ENCODE measurements around the gene OR2A7.
"Not testable (repeated sequence)": the region's sequence is repeated elsewhere in the genome, so short reads cannot be mapped to it uniquely, and the experiment has no call there.

Gene OR2A7

GRCh38 chr7:144287171-144287784 lies 22.7 kb upstream of the OR2A7 start:
- not testable (repeated sequence) for H3K4me3 ChIP-seq (ENCODE audit: low read depth in 1 of 2, low read length in 2 of 2); H3K9me3 ChIP-seq (ENCODE audit: control insufficient read depth in 1 of 2, low read length in 2 of 2); H3K36me3 ChIP-seq (ENCODE audit: control insufficient read depth in 1 of 2, insufficient read depth in 2 of 2, low read length in 2 of 2); H3K9ac ChIP-seq (ENCODE audit: low read depth in 1 of 2, low read length in 2 of 2); H3K4me1 ChIP-seq (ENCODE audit: control insufficient read depth in 1 of 2, insufficient read depth in 2 of 2, low read length in 2 of 2); H3K27ac ChIP-seq (ENCODE audit: low read depth, low read length); H3K27me3 ChIP-seq (ENCODE audit: control insufficient read depth in 1 of 2, insufficient read depth in 2 of 2, low read length in 2 of 2)

DNA sequence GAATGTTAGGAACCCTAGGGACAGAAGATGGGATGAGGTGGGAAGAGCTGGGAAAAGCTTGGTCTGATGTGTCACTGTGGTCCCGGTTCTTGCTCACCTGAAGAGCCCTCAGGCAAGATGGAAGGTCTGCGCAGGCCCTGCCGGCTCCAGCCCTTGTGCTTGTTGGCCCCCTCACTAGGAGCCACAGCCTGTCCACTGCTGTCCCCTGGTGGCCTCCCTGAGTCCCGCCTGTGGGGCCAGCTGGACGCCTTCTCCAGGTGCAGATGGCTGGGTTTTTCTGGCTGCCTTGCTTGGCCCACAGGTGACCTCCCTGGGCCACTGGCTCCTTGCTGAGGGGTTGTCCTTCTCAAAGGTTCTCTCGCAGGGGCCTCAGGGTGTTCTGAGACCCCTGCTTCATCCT lies 19.1 kb upstream of the OR2A7 start:
- not testable (repeated sequence) for H3K27me3 ChIP-seq (ENCODE audit: control insufficient read depth in 1 of 2, insufficient read depth in 2 of 2, low read length in 2 of 2); H3K9me3 ChIP-seq (ENCODE audit: control insufficient read depth in 1 of 2, low read length in 2 of 2); H3K27ac ChIP-seq (ENCODE audit: low read depth, low read length); H3K4me1 ChIP-seq (ENCODE audit: control insufficient read depth in 1 of 2, insufficient read depth in 2 of 2, low read length in 2 of 2); H3K36me3 ChIP-seq (ENCODE audit: control insufficient read depth in 1 of 2, insufficient read depth in 2 of 2, low read length in 2 of 2); H3K4me3 ChIP-seq (ENCODE audit: low read depth in 1 of 2, low read length in 2 of 2); H3K9ac ChIP-seq (ENCODE audit: low read depth in 1 of 2, low read length in 2 of 2)

- not testable (repeated sequence) for H3K4me3 ChIP-seq (ENCODE audit: low read depth in 1 of 2, low read length in 2 of 2); H3K36me3 ChIP-seq (ENCODE audit: control insufficient read depth in 1 of 2, insufficient read depth in 2 of 2, low read length in 2 of 2); H3K9ac ChIP-seq (ENCODE audit: low read depth in 1 of 2, low read length in 2 of 2); H3K9me3 ChIP-seq (ENCODE audit: control insufficient read depth in 1 of 2, low read length in 2 of 2); H3K27me3 ChIP-seq (ENCODE audit: control insufficient read depth in 1 of 2, insufficient read depth in 2 of 2, low read length in 2 of 2); H3K27ac ChIP-seq (ENCODE audit: low read depth, low read length); H3K4me1 ChIP-seq (ENCODE audit: control insufficient read depth in 1 of 2, insufficient read depth in 2 of 2, low read length in 2 of 2)
Observed at GRCh38 chr7:144282490-144282889, 17.9 kb upstream of the OR2A7 start.

- not testable (repeated sequence) for H3K27ac ChIP-seq (ENCODE audit: low read depth, low read length); H3K4me3 ChIP-seq (ENCODE audit: low read depth in 1 of 2, low read length in 2 of 2); H3K4me1 ChIP-seq (ENCODE audit: control insufficient read depth in 1 of 2, insufficient read depth in 2 of 2, low read length in 2 of 2); H3K9me3 ChIP-seq (ENCODE audit: control insufficient read depth in 1 of 2, low read length in 2 of 2); H3K27me3 ChIP-seq (ENCODE audit: control insufficient read depth in 1 of 2, insufficient read depth in 2 of 2, low read length in 2 of 2); H3K36me3 ChIP-seq (ENCODE audit: control insufficient read depth in 1 of 2, insufficient read depth in 2 of 2, low read length in 2 of 2); H3K9ac ChIP-seq (ENCODE audit: low read depth in 1 of 2, low read length in 2 of 2)
Observed at GRCh38 chr7:144281981-144282380, 17.4 kb upstream of the OR2A7 start.

DNA sequence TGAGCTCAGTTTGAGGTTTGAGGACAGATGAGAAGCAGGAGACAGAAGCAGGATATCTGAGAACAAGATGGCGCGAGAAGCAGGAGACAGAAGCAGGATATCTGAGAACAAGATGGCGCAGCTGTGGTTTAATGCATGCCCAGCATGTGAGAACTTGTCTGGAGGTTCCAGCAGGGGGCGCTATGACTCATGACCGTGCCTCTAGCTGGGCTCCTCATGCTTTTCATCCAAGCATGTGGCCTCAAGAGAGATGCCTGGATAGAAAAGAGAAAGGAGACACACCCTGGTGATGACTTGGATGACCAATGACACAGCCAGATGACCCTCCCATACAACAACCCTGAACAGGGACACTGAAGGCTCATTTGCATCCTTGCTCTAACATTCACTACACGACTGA lies 15.4 kb upstream of the OR2A7 start:
- H3K27me3 ChIP-seq (ENCODE audit: control insufficient read depth in 1 of 2, insufficient read depth in 2 of 2, low read length in 2 of 2); H3K9ac ChIP-seq (ENCODE audit: low read depth in 1 of 2, low read length in 2 of 2); H3K36me3 ChIP-seq (ENCODE audit: control insufficient read depth in 1 of 2, insufficient read depth in 2 of 2, low read length in 2 of 2); H3K4me1 ChIP-seq (ENCODE audit: control insufficient read depth in 1 of 2, insufficient read depth in 2 of 2, low read length in 2 of 2); H3K4me3 ChIP-seq (ENCODE audit: low read depth in 1 of 2, low read length in 2 of 2); H3K9me3 ChIP-seq (ENCODE audit: control insufficient read depth in 1 of 2, low read length in 2 of 2); H3K27ac ChIP-seq (ENCODE audit: low read depth, low read length): not testable (repeated sequence)

DNA sequence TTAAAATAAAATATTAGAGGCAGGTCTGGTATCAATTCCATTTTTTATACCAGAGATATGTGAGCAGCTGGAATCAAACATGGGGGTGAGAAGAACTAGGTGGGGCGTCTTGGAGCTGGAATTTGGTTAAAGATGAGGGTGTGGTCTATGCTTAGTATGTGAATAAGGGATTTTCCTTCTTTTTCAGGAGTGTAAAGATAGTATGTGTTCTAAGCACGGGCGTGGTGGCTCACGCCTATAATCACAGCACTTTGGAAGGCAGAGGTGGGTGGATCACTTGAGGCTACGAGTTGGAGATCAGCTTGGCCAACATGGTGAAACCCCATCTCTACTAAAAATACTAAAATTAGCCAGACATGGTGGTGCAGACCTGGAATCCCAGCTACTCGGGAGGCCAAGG lies 10.7 kb upstream of the OR2A7 start:
- not testable (repeated sequence) for H3K9me3 ChIP-seq (ENCODE audit: control insufficient read depth in 1 of 2, low read length in 2 of 2); H3K27me3 ChIP-seq (ENCODE audit: control insufficient read depth in 1 of 2, insufficient read depth in 2 of 2, low read length in 2 of 2); H3K36me3 ChIP-seq (ENCODE audit: control insufficient read depth in 1 of 2, insufficient read depth in 2 of 2, low read length in 2 of 2); H3K4me3 ChIP-seq (ENCODE audit: low read depth in 1 of 2, low read length in 2 of 2); H3K9ac ChIP-seq (ENCODE audit: low read depth in 1 of 2, low read length in 2 of 2); H3K27ac ChIP-seq (ENCODE audit: low read depth, low read length); H3K4me1 ChIP-seq (ENCODE audit: control insufficient read depth in 1 of 2, insufficient read depth in 2 of 2, low read length in 2 of 2)

DNA sequence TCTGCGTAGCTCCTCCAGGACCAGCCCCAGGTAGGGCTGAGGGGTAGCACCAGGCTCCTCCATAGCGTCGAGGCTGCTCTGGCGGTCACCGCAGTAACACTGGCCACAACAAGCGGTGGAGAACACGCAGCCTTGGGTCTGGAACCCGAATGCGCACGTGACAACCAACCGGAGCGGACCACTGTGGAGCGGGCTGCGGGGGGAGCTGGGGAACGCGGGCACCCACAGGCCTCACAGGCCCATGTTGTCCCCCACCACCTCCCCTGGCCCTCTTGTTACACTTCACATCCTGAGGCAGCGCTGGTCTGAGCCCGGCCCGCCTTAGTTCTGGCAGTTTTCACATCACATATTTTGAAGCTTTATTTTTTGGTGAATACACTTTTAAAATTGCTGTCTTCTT lies 4.6 kb upstream of the OR2A7 start, which contains the start of gene CTAGE8:
Gene CTAGE8 (minus strand): TSS at position 101 of the 400 bp plus-strand sequence. CDS start 38 bp downstream, at position 63.
- not testable (repeated sequence) for H3K36me3 ChIP-seq (ENCODE audit: control insufficient read depth in 1 of 2, insufficient read depth in 2 of 2, low read length in 2 of 2); H3K27ac ChIP-seq (ENCODE audit: low read depth, low read length); H3K9ac ChIP-seq (ENCODE audit: low read depth in 1 of 2, low read length in 2 of 2); H3K4me3 ChIP-seq (ENCODE audit: low read depth in 1 of 2, low read length in 2 of 2); H3K9me3 ChIP-seq (ENCODE audit: control insufficient read depth in 1 of 2, low read length in 2 of 2); H3K27me3 ChIP-seq (ENCODE audit: control insufficient read depth in 1 of 2, insufficient read depth in 2 of 2, low read length in 2 of 2); H3K4me1 ChIP-seq (ENCODE audit: control insufficient read depth in 1 of 2, insufficient read depth in 2 of 2, low read length in 2 of 2)

DNA sequence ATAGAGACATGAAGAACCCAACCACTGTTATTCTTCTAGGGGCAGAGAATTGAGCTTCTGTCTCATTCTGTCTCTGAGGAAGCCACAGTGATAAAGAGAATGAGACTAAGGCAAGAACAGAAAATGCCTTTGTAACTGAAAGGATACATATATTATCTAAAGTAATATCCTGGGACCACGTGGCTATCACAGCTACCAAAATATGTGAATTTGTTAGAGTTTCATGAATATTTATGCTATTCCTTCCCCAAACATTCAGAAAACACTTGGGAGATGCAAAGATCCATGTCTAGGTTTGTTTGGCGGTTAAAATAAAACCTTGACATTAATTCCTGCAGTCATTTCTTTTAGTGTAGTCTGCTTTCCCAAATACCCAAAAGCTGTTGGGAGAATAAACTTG lies 2.5 kb downstream of the OR2A7 start:
- not testable (repeated sequence) for H3K4me3 ChIP-seq (ENCODE audit: low read depth in 1 of 2, low read length in 2 of 2); H3K27ac ChIP-seq (ENCODE audit: low read depth, low read length); H3K36me3 ChIP-seq (ENCODE audit: control insufficient read depth in 1 of 2, insufficient read depth in 2 of 2, low read length in 2 of 2); H3K9ac ChIP-seq (ENCODE audit: low read depth in 1 of 2, low read length in 2 of 2); H3K9me3 ChIP-seq (ENCODE audit: control insufficient read depth in 1 of 2, low read length in 2 of 2); H3K4me1 ChIP-seq (ENCODE audit: control insufficient read depth in 1 of 2, insufficient read depth in 2 of 2, low read length in 2 of 2); H3K27me3 ChIP-seq (ENCODE audit: control insufficient read depth in 1 of 2, insufficient read depth in 2 of 2, low read length in 2 of 2)

GRCh38 chr7:144259067-144259466 lies 5.5 kb downstream of the OR2A7 start:
- not testable (repeated sequence) for H3K36me3 ChIP-seq (ENCODE audit: control insufficient read depth in 1 of 2, insufficient read depth in 2 of 2, low read length in 2 of 2); H3K4me1 ChIP-seq (ENCODE audit: control insufficient read depth in 1 of 2, insufficient read depth in 2 of 2, low read length in 2 of 2); H3K27ac ChIP-seq (ENCODE audit: low read depth, low read length)

DNA sequence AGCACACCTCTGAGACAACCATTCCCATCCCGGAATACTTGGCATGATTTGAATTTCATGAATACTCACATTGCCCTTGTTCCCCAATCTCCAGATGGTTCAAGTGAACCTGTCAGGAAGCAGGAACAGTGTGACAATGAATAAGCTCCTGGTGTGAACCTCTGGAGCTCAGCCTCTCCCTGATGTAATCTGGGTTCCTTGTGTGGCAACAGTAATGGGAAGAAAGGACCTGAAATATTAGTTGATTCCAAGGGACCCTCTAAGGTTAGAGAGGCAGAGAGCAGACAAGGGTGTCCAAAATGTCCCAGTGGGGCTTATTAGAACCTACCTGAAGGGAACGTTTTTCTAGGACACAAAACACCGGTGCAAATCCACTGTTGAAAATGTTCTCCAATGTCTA lies 8.5 kb downstream of the OR2A7 start:
- Histone ChIP-seq H3K36me3 (ENCODE audit: control insufficient read depth in 1 of 2, insufficient read depth in 2 of 2, low read length in 2 of 2) (no peaks in the 10 kb centered on the region), H3K4me1 (ENCODE audit: control insufficient read depth in 1 of 2, insufficient read depth in 2 of 2, low read length in 2 of 2) (no peaks in the 10 kb centered on the region), H3K9me3 (ENCODE audit: control insufficient read depth in 1 of 2, low read length in 2 of 2) (no peaks in the 10 kb centered on the region), H3K4me3 (ENCODE audit: low read depth in 1 of 2, low read length in 2 of 2) (no peak overlapping the region), H3K9ac (ENCODE audit: low read depth in 1 of 2, low read length in 2 of 2) (no peak overlapping the region), H3K27ac (ENCODE audit: low read depth, low read length) (no peak overlapping the region), H3K27me3 (ENCODE audit: control insufficient read depth in 1 of 2, insufficient read depth in 2 of 2, low read length in 2 of 2) (no peaks in the 10 kb centered on the region)

More at GRCh38 chr7:144259067-144259466, 5.5 kb downstream of the OR2A7 start:
- not testable (repeated sequence) for H3K9ac ChIP-seq (ENCODE audit: low read depth in 1 of 2, low read length in 2 of 2); H3K9me3 ChIP-seq (ENCODE audit: control insufficient read depth in 1 of 2, low read length in 2 of 2); H3K27me3 ChIP-seq (ENCODE audit: control insufficient read depth in 1 of 2, insufficient read depth in 2 of 2, low read length in 2 of 2); H3K4me3 ChIP-seq (ENCODE audit: low read depth in 1 of 2, low read length in 2 of 2)

DNA sequence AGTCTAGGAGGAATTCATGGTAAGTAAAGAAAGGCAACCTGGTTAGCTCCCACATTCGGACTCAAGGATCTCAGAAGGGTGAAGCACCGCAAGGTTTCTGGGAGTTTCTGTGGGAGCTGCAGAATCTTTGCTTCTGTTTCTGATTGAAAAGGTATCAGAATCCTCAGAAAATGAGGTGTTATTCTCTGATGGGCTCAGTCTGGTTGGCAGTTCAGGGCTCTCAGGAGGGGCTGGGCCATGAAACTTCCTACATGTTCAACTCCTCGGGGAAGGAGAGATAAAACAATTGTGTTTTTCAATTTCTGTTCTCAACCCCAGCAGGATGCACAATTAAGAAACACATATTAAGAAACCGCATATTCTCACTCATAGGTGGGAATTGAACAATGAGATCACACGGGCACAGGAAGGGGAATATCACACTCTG lies 9.1 kb downstream of the OR2A7 start:
- H3K27me3 ChIP-seq (ENCODE audit: control insufficient read depth in 1 of 2, insufficient read depth in 2 of 2, low read length in 2 of 2): no peaks in the 10 kb centered on the region

More for the DNA sequence above, 9.1 kb downstream of the OR2A7 start:
- Histone ChIP-seq H3K4me3 (ENCODE audit: low read depth in 1 of 2, low read length in 2 of 2) (no peak overlapping the region), H3K9ac (ENCODE audit: low read depth in 1 of 2, low read length in 2 of 2) (no peak overlapping the region), H3K27ac (ENCODE audit: low read depth, low read length) (no peak overlapping the region), H3K4me1 (ENCODE audit: control insufficient read depth in 1 of 2, insufficient read depth in 2 of 2, low read length in 2 of 2) (no peaks in the 10 kb centered on the region), H3K36me3 (ENCODE audit: control insufficient read depth in 1 of 2, insufficient read depth in 2 of 2, low read length in 2 of 2) (no peaks in the 10 kb centered on the region), H3K9me3 (ENCODE audit: control insufficient read depth in 1 of 2, low read length in 2 of 2) (no peaks in the 10 kb centered on the region)
